ENCODE data around the gene SMOC2.
"Not testable (repeated sequence)": the region's sequence is repeated elsewhere in the genome, so short reads cannot be mapped to it uniquely, and the experiment has no call there.

SMOC2 gene

GRCh38 chr6:168699631-168700295, 258.8 kb downstream of the SMOC2 start:
- in situ Hi-C loops (cut with HindIII; ENCODE audit: low sequenced_read_pairs), result no loop called here

GRCh38 chr6:168700880-168701279, 259.9 kb downstream of the SMOC2 start:
- in situ Hi-C loops (cut with HindIII; ENCODE audit: low sequenced_read_pairs), result no loop called here

GRCh38 chr6:168703990-168704389, 263.0 kb downstream of the SMOC2 start:
- in situ Hi-C loops (cut with HindIII; ENCODE audit: low sequenced_read_pairs), result no loop called here

GRCh38 chr6:168704678-168705077, 263.7 kb downstream of the SMOC2 start:
- in situ Hi-C loops (cut with HindIII; ENCODE audit: low sequenced_read_pairs), result no loop called here

- in situ Hi-C loops (cut with HindIII; ENCODE audit: low sequenced_read_pairs), result not testable (repeated sequence)
Measured at GRCh38 chr6:168705271-168705670, 264.3 kb downstream of the SMOC2 start.

- in situ Hi-C loops (cut with HindIII; ENCODE audit: low sequenced_read_pairs), result no loop called here
Measured at GRCh38 chr6:168706471-168707177, 265.6 kb downstream of the SMOC2 start.

GRCh38 chr6:168708526-168708925, 267.5 kb downstream of the SMOC2 start:
- in situ Hi-C loops (cut with HindIII; ENCODE audit: low sequenced_read_pairs), result no loop called here

GRCh38 chr6:168708984-168709383, 268.0 kb downstream of the SMOC2 start:
- in situ Hi-C loops (cut with HindIII; ENCODE audit: low sequenced_read_pairs), result no loop called here

GRCh38 chr6:168709390-168709789, 268.4 kb downstream of the SMOC2 start:
- in situ Hi-C loops (cut with HindIII; ENCODE audit: low sequenced_read_pairs), result no loop called here

- in situ Hi-C loops (cut with HindIII; ENCODE audit: low sequenced_read_pairs), result no loop called here
Measured at GRCh38 chr6:168709991-168710390, 269.0 kb downstream of the SMOC2 start.

- in situ Hi-C loops (cut with HindIII; ENCODE audit: low sequenced_read_pairs), result no loop called here
Measured at GRCh38 chr6:168711049-168711640, 270.2 kb downstream of the SMOC2 start.

GRCh38 chr6:168711666-168712300, 270.8 kb downstream of the SMOC2 start:
- in situ Hi-C loops (cut with HindIII; ENCODE audit: low sequenced_read_pairs), result no loop called here

- in situ Hi-C loops (cut with HindIII; ENCODE audit: low sequenced_read_pairs), result no loop called here
Measured at GRCh38 chr6:168712993-168713392, 272.0 kb downstream of the SMOC2 start.

GRCh38 chr6:168713839-168714238, 272.9 kb downstream of the SMOC2 start:
- in situ Hi-C loops (cut with HindIII; ENCODE audit: low sequenced_read_pairs), result no loop called here

GRCh38 chr6:168714547-168715260, 273.7 kb downstream of the SMOC2 start:
- in situ Hi-C loops (cut with HindIII; ENCODE audit: low sequenced_read_pairs), result no loop called here

GRCh38 chr6:168715643-168716481, 274.9 kb downstream of the SMOC2 start:
- in situ Hi-C loops (cut with HindIII; ENCODE audit: low sequenced_read_pairs), result no loop called here

- in situ Hi-C loops (cut with HindIII; ENCODE audit: low sequenced_read_pairs), result no loop called here
Measured at GRCh38 chr6:168716581-168716980, 275.6 kb downstream of the SMOC2 start.

GRCh38 chr6:168717491-168717890, 276.5 kb downstream of the SMOC2 start:
- in situ Hi-C loops (cut with HindIII; ENCODE audit: low sequenced_read_pairs), result no loop called here
